Adrenal gland (tissue), 5 donors: ENCODE results near the gene P2RY8.

ENCODE experiments used
- CTCF ChIP-seq, 6 experiments: fragments of 450-650 bp in 4 of 6; fragments of 200-600 bp in 2 of 6; sonication (generic) in 1 of 6; IDR thresholded peaks; 1 replicate in 5 of 6; 2 replicates in 1 of 6; pipeline versions ENCODE4 v1.5.1 to v1.8.0; 2016 to 2021; ENCODE audit warnings: antibody characterized with exemption in 6 of 6, mild to moderate bottlenecking in 2 of 6, moderate library complexity in 1 of 6
- POLR2A ChIP-seq, 2 donors: fragments of 450-650 bp; IDR thresholded peaks; one replicate each; pipeline ENCODE4 v1.6.1; 2017; ENCODE audit warnings: antibody characterized with exemption in 2 of 2, mild to moderate bottlenecking in 2 of 2, moderate library complexity in 1 of 2
- donor health status: DM: no; HTN: no; CAD: no.

DNA sequence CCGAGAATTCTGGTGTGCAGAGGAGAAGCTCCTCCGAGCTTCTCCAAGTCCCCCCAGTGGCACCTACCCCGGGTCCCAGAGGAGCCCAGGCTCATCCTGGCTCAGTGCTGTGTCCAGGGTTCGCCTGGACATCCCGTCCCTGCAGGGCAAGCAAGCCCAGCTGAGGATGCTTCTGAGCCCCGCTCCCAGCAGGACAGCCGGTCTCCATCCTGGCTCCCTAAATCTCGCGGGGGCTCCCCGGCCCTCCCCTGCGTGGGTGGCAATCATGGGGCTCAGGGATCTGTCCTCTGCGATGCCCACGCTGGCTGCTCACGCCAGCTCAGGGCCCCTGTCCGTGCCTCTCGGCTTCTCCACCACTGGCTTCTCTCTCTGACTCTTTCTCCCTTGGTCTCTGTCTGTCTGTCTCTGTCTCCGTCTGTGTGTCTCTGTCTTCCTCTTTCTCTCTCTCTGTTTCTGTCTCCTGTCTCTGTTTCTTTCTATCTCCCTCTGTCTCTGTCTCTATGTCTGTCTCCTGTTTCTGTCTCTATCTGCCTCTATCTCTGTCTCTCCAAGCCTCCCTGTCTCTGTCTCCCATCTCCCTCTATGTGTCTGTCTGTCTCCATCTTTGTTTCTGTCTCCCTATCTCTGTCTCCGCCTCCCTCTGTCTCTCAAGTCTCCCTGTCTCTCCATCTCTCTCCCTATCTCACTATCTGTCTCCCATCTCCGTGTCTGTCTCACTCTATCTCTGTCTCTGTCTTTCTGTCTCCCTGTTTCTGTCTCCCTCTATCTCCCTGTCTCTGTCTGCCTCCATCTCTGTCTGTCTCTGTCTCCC is 117.2 kb downstream of the P2RY8 start:
- TF ChIP-seq POLR2A (IDR thresholded peaks at IDR 0.05): no peak
- TF ChIP-seq CTCF (IDR thresholded peaks at IDR 0.05): no peak
